NCI-H82 treated with DMSO at 0.1 percent for 48 hours (cell line): ENCODE results near the gene PAIP2.
"Not testable (repeated sequence)": the region's sequence is repeated elsewhere in the genome, so short reads cannot be mapped to it uniquely, and the experiment has no call there.

Experiments
- DNase-seq: peaks from one replicate; lab custom pipeline; 2025; ENCODE audit not compliant: unreplicated experiment; lab: John Stamatoyannopoulos, UW

The PAIP2 gene

GRCh38 chr5:139377226-139377625 lies 35.6 kb downstream of the PAIP2 start:
- no peak for DNase-seq

- DNase-seq = no peak
Measured at GRCh38 chr5:139378101-139378825, 36.6 kb downstream of the PAIP2 start.

DNA sequence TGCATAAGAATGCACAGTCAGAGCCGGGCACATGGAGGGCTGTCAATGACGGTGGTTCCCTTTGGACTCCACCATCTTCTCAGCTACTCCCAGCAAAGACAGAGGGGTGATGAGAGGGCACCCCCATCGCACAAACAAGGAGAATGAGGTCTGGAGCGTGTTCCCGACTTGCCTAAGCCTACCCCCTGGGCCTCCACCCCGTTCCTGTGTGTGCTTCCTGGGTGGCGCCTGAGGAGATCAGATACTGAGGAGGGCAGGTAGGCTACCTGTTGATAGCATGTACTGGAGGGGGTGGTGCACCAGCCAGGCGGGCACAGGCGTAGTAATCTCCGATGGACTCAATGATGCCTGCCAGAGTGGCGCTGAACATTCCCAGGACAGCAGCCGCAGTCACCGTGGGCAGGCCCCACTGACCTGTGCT lies 37.3 kb downstream of the PAIP2 start:
- DNase-seq = no peak

GRCh38 chr5:139379626-139380449 lies 38.2 kb downstream of the PAIP2 start:
- DNase-seq = no peak

DNA sequence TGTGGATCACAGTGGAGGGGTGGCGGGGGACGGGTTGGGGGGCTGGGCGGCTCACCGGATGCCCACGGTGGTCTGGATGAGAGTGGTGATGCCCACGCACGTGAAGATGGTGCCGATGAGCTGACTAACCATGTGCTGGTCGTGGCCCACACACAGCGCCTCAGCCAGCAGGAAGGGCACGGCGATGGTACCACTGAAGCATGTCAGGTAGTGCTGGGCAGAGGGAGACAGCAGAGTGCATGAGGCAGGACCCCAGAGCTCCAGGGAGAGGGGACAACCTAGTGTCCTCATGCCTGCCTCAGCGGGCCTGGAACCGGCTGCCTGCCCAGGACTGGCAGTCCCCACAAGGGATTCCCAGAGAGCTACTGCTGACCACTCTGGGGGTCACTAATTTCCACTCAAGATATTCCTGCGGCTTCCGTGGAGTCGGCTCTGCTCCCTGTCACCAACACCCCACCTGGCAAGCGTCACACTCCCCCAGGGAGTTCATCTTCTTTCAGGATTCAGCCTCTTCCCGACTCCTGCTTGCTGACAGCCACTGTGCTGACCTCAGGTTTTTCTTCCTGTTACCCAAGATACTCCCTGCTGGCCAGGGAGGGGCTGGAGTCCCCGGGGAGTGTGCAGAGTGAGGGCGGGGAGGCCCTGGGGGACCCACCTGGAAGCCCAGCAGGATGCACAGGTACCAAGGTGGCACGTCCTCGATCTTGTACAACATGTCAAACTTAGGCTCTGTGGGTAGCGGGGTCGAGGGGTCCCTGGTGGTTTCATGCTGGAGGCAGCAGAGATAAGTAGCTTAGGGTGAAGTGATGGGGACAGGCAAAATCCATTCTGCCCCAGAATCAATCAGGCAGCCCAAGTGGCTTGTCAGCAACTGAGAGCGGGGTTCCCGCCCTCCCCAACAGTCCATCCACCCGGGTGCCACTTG lies 40.4 kb downstream of the PAIP2 start:
- no peak for DNase-seq

DNA sequence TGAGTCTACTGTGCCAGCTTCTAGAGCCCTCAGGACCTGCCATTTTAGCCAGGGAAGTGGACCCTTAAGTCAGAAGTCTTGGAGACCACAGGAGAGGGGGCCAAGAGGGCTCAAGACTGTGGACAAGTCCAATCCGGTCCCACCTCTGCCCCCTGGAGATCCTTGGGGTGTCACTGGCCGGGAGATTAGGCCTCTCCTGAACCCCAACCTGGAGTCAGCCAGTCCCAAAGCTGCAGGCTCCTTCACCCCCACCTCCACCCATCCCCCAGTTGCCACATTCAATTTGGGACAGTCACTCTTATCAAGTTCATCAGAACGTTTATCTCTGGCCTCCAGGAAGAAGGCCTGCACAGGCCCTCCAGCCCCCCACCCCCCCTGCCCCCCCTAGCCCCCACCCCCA lies 41.2 kb downstream of the PAIP2 start:
- no peak for DNase-seq

DNA sequence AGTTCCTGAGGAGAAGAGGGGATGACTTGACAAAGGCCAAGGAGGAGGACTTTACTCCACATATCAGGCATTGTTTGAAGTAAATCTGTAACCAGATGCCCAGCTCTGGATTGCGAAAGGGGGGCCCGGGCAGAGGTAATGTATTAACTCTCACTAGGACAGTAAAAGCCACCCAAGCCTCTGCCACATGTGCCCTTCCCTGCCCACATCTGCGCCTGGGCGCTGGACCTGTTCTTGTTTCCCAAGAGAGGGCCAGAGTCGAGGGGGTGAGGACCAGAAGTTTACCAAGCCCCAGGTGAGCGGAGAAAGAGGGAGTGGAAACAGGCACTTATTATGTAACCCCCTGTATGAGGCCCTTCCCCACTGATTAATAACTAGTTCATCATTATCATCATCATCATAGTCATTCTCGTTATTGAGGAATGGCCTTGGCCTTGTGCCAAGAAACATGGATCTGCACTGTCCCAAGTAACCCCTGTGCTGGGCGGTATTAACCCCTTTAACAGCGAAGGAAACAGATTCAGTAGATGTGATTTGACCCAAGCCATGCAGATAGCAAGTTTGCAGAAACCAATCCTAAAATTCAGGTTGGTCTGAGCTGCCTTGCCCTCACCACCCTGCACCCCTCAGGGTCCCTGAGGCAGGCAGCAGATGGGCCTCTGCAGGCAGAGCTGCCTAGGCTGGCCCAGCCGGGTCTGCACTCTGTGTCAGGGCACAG lies 41.8 kb downstream of the PAIP2 start, which contains the start of gene SLC23A1:
Gene SLC23A1 (minus strand): TSS at position 23 of the 718 bp plus-strand sequence. CDS start 44 bp downstream, outside the sequence.
- no peak for DNase-seq

- no peak for DNase-seq
Measured at GRCh38 chr5:139383993-139384590, 42.4 kb downstream of the PAIP2 start.

GRCh38 chr5:139384591-139385051 lies 43.0 kb downstream of the PAIP2 start:
- DNase-seq = no peak

DNA sequence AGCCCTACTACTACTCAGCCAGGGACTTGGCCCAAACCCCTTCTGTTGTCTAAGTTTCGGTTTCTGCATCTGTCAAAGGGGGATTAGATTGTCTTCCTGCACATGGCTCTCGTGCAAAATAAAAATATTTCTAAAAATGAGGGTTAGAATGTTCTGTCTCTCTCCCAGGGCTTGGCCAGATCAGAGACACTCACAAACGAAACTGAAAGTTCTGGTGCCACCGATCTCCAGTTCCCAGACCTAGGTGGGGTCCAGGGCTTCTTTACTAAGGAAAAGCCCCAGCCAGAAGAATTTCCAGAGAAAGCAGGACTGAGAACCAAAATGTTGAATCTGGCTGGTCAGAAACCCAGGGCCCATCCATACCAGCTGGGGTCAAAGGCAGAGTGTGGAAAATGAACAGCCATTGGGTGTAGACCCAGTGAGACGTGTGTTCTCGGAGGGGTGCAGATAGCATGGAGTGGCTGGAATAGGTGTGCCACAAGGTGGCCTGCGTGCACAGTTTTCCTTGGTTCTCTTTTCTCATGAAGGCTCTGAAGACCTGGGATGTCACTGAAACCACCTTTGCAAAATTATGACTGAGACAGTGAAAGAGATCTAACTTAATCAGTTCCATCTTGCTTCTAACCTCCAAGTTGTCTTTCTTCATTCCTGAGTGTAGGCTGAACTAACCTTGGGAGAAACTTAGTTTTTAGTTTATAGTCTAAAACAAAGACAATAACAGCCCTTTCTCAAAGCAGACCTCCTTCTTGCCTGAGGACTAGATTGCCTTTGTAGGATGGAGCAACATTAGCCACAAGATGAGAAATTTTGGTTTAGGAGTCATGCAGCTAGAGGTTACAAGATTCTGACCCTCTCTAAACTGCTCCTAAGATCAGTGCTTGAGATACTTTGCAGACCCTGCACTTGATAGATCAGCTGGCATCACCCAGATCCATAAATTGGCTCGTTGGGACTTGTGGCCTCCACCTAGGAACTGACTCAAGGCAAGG lies 43.7 kb downstream of the PAIP2 start:
- no peak for DNase-seq

- DNase-seq = no peak
Measured at GRCh38 chr5:139386050-139386438, 44.4 kb downstream of the PAIP2 start.

DNA sequence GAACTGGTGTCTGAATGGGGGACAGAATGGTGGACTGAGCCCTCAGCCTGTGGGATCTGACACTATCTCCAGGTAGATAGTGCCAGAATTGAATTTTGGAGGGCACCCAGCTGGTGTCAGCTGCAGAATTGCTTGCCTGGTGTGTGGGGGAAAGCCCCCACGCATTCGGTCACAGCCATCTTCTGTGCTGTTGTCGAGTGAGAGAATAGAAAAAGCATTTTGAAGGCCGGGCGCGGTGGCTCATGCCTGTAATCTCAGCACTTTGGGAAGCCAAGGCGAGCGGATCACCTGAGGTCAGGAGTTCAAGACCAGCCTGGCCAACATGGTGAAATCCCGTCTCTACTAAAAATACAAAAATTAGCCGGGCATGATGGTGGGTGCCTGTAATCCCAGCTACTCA lies 45.3 kb downstream of the PAIP2 start:
- DNase-seq = not testable (repeated sequence)

GRCh38 chr5:139387611-139388197 lies 46.0 kb downstream of the PAIP2 start:
- no peak for DNase-seq

GRCh38 chr5:139388198-139388821 lies 46.7 kb downstream of the PAIP2 start:
- no peak for DNase-seq

DNA sequence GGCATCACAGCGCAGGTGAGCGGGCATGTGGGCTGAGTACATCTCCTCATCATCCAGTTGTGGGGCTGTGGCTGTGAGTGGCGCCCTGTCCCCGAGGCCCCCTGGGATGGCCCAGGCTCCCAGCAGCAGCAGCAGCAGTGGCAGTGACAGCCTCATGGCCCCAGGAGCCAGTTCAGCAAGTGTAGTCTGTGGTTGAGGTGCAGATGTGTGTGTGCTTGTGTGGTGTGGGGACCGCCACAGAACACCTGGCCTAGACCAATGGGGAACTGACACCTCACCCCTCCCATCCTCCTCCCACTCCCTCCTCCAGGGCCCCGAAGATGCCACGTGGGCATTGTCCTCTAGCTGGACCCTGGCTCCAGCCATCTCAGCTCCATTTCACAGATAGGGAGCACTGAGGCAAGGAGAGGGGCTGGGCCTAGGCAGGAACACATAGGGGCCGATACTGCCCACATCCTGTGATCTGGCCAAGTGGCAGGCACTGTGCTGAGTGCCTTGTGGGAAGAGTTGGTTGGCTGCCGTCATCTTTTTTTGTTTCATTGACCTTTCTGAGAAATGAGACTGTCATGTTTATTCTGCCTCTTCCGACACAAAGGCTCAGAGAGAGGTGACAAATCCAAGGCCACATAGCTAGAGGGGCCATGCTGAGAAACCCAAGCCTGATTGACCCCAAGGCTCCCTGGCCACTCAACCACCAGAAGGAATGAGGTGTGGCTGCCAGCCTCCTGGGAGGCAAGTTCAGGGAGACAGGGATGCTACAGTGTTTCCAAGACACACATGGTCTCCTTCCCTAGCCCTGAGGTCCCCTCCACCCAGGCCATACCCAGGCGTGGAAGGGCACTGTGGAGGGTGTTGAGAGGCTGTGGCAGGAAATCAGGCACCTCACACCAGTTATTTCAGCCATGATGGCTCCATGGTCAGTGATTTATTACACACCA lies 48.3 kb downstream of the PAIP2 start, which contains the start of gene MZB1:
Gene MZB1 (minus strand): TSS at position 213 of the 938 bp plus-strand sequence. CDS start 57 bp downstream, at position 156.
- no peak for DNase-seq

DNA sequence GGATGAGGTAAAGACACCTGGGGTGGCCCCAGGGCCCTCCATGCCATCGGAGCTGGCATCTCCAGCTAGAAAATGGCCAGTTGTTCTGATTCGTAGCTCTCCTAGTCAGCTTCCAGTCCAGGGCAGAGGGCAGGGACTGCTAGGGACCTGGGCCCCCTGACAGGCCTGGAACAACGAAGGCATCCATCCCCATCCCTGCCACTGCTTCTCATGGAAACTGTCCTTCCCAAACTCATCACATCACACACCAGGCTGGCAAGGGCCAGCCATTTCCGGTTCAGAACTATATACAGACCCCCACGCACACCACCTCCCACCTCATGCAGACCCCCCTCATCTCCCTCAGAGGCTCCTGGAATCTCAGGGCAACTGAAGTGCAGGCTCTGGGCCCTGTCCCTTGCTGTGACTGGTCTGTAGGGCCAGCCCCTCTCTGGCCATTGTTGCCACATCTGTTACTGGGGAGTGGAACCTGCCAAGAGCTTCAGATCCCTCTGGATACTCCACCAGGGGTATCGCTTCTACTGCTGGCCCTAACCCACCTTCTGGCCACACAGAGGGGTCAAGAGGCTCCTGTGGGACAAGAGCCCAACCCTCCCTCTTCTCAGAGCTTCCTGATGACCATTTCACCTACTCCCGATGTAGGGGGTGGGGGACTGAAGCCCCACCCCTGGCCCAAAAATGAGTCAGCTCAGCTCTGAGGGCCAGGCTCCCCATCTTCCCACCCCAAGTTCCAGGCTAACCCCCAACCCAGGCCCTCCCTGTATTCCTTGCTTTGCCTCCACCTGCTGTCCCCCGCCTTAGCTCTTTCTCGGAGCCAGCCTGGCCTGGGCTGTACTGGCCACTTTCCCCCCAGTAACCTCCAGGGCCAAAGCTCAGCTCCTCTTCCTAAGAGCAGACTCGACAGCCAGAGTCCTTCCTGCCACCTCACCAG lies 49.2 kb downstream of the PAIP2 start:
- DNase-seq = no peak
